OCI-LY7 (cell line): ENCODE data around the gene NCKAP5. TPM values are rescaled to one million over a fixed set of nuclear protein-coding genes. Genes with fewer than 3 reads are reported as not detected.

ENCODE experiments used
- BruUV-seq: library from RNA; stranded (reverse); fragments of 400-500 nt; replicated peaks from 2 replicates; lab custom pipeline; 2021; lab: Mats Ljungman, UMichigan
- CTCF ChIA-PET: fragments of 300-600 bp; sonication (Branson Sonifier 250); formaldehyde crosslinking; loops from one replicate; lab custom pipeline; 2022; ENCODE audit warnings: antibody characterized with exemption; ENCODE audit not compliant: unreplicated experiment; lab: Charles Lee
- POLR2A ChIA-PET: fragments of 300-600 bp; sonication (Branson Sonifier 250); formaldehyde crosslinking; loops from one replicate; lab custom pipeline; 2022; ENCODE audit warnings: antibody characterized with exemption; lab: Charles Lee
- DNase-seq: peaks from one replicate; pipeline ENCODE4 v3.0.0-alpha.2; 2015; ENCODE audit warnings: low spot score
- H2AFZ ChIP-seq: fragments of 200-600 bp; sonication (generic), shearing (Covaris generic); 2 replicates; pipeline ENCODE4 v1.6.1; 2014; ENCODE audit warnings: mild to moderate bottlenecking, antibody characterized with exemption, low read length, moderate library complexity
- H3K27ac ChIP-seq: fragments of 200-600 bp; sonication (generic); 2 replicates; pipeline ENCODE4 v1.5.1; 2014; ENCODE audit warnings: mixed run types, low read depth, mild to moderate bottlenecking, moderate library complexity, low read length, inconsistent platforms; ENCODE audit not compliant: poor library complexity, severe bottlenecking
- H3K36me3 ChIP-seq: fragments of 200-600 bp; sonication (generic); 2 replicates; pipeline ENCODE4 v1.6.1; 2014; ENCODE audit warnings: mild to moderate bottlenecking, antibody characterized with exemption, low read length, moderate library complexity, mixed read lengths; ENCODE audit not compliant: insufficient read depth
- H3K4me1 ChIP-seq: fragments of 200-600 bp; sonication (generic); 2 replicates; pipeline ENCODE4 v1.5.1; 2014; ENCODE audit warnings: mild to moderate bottlenecking, low read length; ENCODE audit not compliant: insufficient read depth, poor library complexity, severe bottlenecking
- H3K4me2 ChIP-seq: fragments of 200-600 bp; sonication (generic); 2 replicates; pipeline ENCODE4 v1.6.1; 2014; ENCODE audit warnings: mild to moderate bottlenecking, low read length
- H3K4me3 ChIP-seq: fragments of 200-600 bp; sonication (generic); 2 replicates; pipeline ENCODE4 v1.5.1; 2014; ENCODE audit warnings: mild to moderate bottlenecking, low read depth, low read length; ENCODE audit not compliant: poor library complexity, severe bottlenecking
- H3K79me2 ChIP-seq: fragments of 200-600 bp; sonication (generic); 2 replicates; pipeline ENCODE4 v1.6.1; 2016; ENCODE audit warnings: low read depth, mild to moderate bottlenecking, low read length, moderate library complexity, mixed read lengths; ENCODE audit not compliant: insufficient read depth
- H3K9me2 ChIP-seq: fragments of 200-600 bp; sonication (generic); 2 replicates; pipeline ENCODE4 v1.6.1; 2016; ENCODE audit warnings: mild to moderate bottlenecking, low read length, mixed read lengths; ENCODE audit not compliant: insufficient read depth
- H3K9me3 ChIP-seq: fragments of 200-600 bp; sonication (generic); 2 replicates; pipeline ENCODE4 v1.6.1; 2014; ENCODE audit warnings: mild to moderate bottlenecking, mixed run types, low read length, mixed read lengths
- H4K20me1 ChIP-seq: fragments of 200-600 bp; sonication (generic); 2 replicates; pipeline ENCODE4 v1.6.1; 2014; ENCODE audit warnings: mild to moderate bottlenecking, antibody characterized with exemption, low read length, moderate library complexity, mixed read lengths; ENCODE audit not compliant: insufficient read depth
- CTCF ChIP-seq: fragments of 200-600 bp; sonication (generic); conservative IDR thresholded peaks from 2 replicates; pipeline ENCODE4 v1.5.1; 2014; ENCODE audit warnings: mild to moderate bottlenecking, antibody characterized with exemption, low read length, moderate library complexity, mixed read lengths
- EZH2phosphoT487 ChIP-seq: fragments of 200-600 bp; sonication (generic); IDR thresholded peaks from 2 replicates; pipeline ENCODE4 v1.6.1; 2018; ENCODE audit warnings: low read depth, borderline replicate concordance, mild to moderate bottlenecking, mixed run types, antibody characterized with exemption, low read length, moderate library complexity, mixed read lengths
- intact Hi-C: fragments of 100-400 bp; cut with micrococcal nuclease; formaldehyde crosslinking; loops from one replicate; pipeline ENCODE4 v1.10.0; 2022; ENCODE audit not compliant: unreplicated experiment
- total RNA-seq, 2 experiments: library from RNA; depleted of rRNA in 1 of 2; stranded (reverse); fragments of >200 nt in 1 of 2; shearing (Covaris generic) in 1 of 2; gene quantifications; 2 replicates each; pipeline ENCODE4 v1.2.3, GENCODE V29; 2014 to 2022

Gene NCKAP5
- total RNA-seq, 2 experiments from 2014 or later: not detected

DNA sequence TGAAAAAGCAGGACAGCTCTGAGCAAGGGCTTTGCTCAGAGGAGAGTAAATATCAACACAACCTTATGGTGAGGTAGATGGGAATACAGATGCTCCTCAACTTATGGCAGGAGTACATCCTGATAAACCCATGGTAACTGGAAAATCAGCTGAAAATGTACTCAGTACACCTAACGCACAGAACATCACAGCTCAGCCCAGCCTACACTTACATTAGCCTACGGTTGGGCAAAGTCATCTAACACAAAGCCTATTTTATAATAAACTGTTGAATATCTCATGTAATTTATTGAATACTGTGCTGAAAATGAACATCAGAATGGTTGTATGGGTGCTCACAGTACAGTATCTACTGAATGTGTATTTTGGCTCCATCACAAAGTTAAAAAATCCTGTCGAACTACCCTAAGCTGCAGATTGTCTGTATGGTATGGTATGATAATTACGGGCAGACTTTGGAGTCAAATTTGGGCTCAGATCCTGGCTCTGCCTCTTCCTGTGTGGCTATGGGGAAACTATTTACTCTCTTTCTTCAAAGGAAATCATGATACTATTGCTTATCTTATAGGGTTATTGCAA, 778.0 kb downstream of the NCKAP5 start:
- intact Hi-C loops: no loop called here
- Histone ChIP-seq H3K27ac (no peak overlapping the region), H3K79me2 (no peaks in the 10 kb centered on the region), H4K20me1 (no peaks in the 10 kb centered on the region), H3K4me1 (no peaks in the 10 kb centered on the region), H3K4me3 (no peak overlapping the region), H3K36me3 (no peaks in the 10 kb centered on the region), H2AFZ (no peak overlapping the region), H3K9me3 (no peaks in the 10 kb centered on the region), H3K4me2 (no peak overlapping the region), H3K9me2 (no peaks in the 10 kb centered on the region)
- no TSS peak for BruUV-seq
- ChIA-PET POLR2A (no interaction called here), CTCF (no interaction called here)
- TF ChIP-seq EZH2phosphoT487 (no peak), CTCF (no peak)
- DNase-seq: no peak

- no peak overlapping the region for H3K4me3 ChIP-seq
- CTCF ChIA-PET: no interaction called here
- no peak overlapping the region for H3K27ac ChIP-seq
- H3K9me2 ChIP-seq: no peaks in the 10 kb centered on the region
- DNase-seq: no peak
- BruUV-seq: no TSS peak
- intact Hi-C loops: no loop called here
- no peaks in the 10 kb centered on the region for H3K4me1 ChIP-seq
- H3K4me2 ChIP-seq: no peak overlapping the region
- H3K36me3 ChIP-seq: no peaks in the 10 kb centered on the region
- H4K20me1 ChIP-seq: no peaks in the 10 kb centered on the region
- H3K79me2 ChIP-seq: no peaks in the 10 kb centered on the region
- TF ChIP-seq CTCF (no peak), EZH2phosphoT487 (no peak)
- POLR2A ChIA-PET: no interaction called here
- no peaks in the 10 kb centered on the region for H3K9me3 ChIP-seq
- no peak overlapping the region for H2AFZ ChIP-seq
Measured at GRCh38 chr2:132789066-132789465, 779.2 kb downstream of the NCKAP5 start.

DNA sequence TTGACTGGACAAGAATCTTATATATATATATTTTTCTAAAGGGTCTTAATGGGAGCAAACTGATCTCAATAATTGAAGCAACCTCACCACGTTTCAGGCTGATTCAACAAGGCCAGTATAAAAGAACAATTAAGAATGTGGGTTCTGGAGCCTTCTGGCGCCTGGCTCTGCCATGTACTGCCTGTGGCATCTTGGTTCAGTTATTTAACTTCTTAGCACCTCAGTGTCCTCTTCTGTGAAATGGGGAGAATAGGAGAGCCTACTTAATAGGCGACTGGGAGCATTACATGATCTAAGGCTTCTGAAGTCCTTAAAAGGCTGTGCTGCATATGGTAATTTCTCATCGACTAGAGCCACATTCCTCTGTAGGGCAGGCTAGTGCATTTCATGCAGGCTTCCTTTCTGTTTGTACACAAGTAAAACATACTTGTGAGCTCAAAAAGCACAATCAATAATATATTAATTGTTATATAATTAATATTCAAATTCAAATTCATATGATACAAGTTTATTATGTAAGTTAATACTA, 779.9 kb downstream of the NCKAP5 start:
- TF ChIP-seq CTCF (no peak), EZH2phosphoT487 (no peak)
- no peaks in the 10 kb centered on the region for H3K9me3 ChIP-seq
- no TSS peak for BruUV-seq
- ChIA-PET CTCF (no interaction called here), POLR2A (no interaction called here)
- no peaks in the 10 kb centered on the region for H3K9me2 ChIP-seq
- H3K4me1 ChIP-seq: no peaks in the 10 kb centered on the region
- no peak overlapping the region for H3K4me3 ChIP-seq
- no peak overlapping the region for H2AFZ ChIP-seq
- no peaks in the 10 kb centered on the region for H4K20me1 ChIP-seq
- DNase-seq: no peak
- no peaks in the 10 kb centered on the region for H3K79me2 ChIP-seq
- no peaks in the 10 kb centered on the region for H3K36me3 ChIP-seq
- intact Hi-C loops: no loop called here
- H3K4me2 ChIP-seq: no peak overlapping the region
- H3K27ac ChIP-seq: no peak overlapping the region
